H9 (cell line): ENCODE data around the gene NCKAP5. TPM values are rescaled to one million over a fixed set of nuclear protein-coding genes. Genes with fewer than 3 reads are reported as not detected.

ENCODE experiments used
- DNase-seq: peaks from one replicate; pipeline ENCODE4 v3.0.0-alpha.2; 2017
- H2AFZ ChIP-seq: one replicate; pipeline ENCODE4 v1.6.1; 2013; ENCODE audit warnings: mild to moderate bottlenecking, low read length, control low read depth, moderate library complexity
- H2AK5ac ChIP-seq: 2 replicates; pipeline ENCODE4 v1.6.1; 2013; ENCODE audit warnings: low read length, control low read depth, mixed read lengths; ENCODE audit not compliant: insufficient read length
- H2BK120ac ChIP-seq: one replicate; pipeline ENCODE4 v1.6.1; 2013; ENCODE audit warnings: low read depth, mild to moderate bottlenecking, low read length, control low read depth, inconsistent platforms; ENCODE audit not compliant: poor library complexity, severe bottlenecking
- H2BK12ac ChIP-seq: 2 replicates; pipeline ENCODE4 v1.6.1; 2013; ENCODE audit warnings: low read length, control low read depth, mixed read lengths, low read depth; ENCODE audit not compliant: insufficient read length
- H2BK15ac ChIP-seq: 2 replicates; pipeline ENCODE4 v1.6.1; 2013; ENCODE audit warnings: low read depth, low read length, control low read depth
- H2BK20ac ChIP-seq: one replicate; pipeline ENCODE4 v1.6.1; 2013; ENCODE audit warnings: low read depth, mild to moderate bottlenecking, low read length, control low read depth, inconsistent platforms; ENCODE audit not compliant: poor library complexity, severe bottlenecking
- H2BK5ac ChIP-seq: 2 replicates; pipeline ENCODE4 v1.6.1; 2013; ENCODE audit warnings: low read length, control low read depth, mixed read lengths; ENCODE audit not compliant: insufficient read length
- H3K14ac ChIP-seq: 2 replicates; pipeline ENCODE4 v1.6.1; 2013; ENCODE audit warnings: low read length, control low read depth; ENCODE audit not compliant: insufficient read depth
- H3K18ac ChIP-seq: 2 replicates; pipeline ENCODE4 v1.6.1; 2013; ENCODE audit warnings: low read depth, mild to moderate bottlenecking, mixed read lengths, low read length, control low read depth; ENCODE audit not compliant: insufficient read length
- H3K23ac ChIP-seq: 2 replicates; pipeline ENCODE4 v1.6.1; 2013; ENCODE audit warnings: low read length, control low read depth, mixed read lengths, low read depth; ENCODE audit not compliant: insufficient read length
- H3K23me2 ChIP-seq: 2 replicates; pipeline ENCODE4 v1.6.1; 2013; ENCODE audit warnings: low read depth, mild to moderate bottlenecking, mixed read lengths, low read length, control low read depth; ENCODE audit not compliant: insufficient read length, poor library complexity, severe bottlenecking
- H3K27ac ChIP-seq: 2 replicates; pipeline ENCODE4 v1.5.1; 2013; ENCODE audit warnings: low read length, control low read depth, mixed read lengths, low read depth; ENCODE audit not compliant: insufficient read length
- H3K27me3 ChIP-seq: 2 replicates; pipeline ENCODE4 v1.6.1; 2013; ENCODE audit warnings: low read length, control low read depth, inconsistent platforms; ENCODE audit not compliant: insufficient read depth
- H3K4ac ChIP-seq: 2 replicates; pipeline ENCODE4 v1.6.1; 2013; ENCODE audit warnings: low read depth, mild to moderate bottlenecking, control low read depth, inconsistent platforms, low read length, moderate library complexity
- H3K4me1 ChIP-seq: 2 replicates; pipeline ENCODE4 v1.6.1; 2013; ENCODE audit warnings: low read length, control low read depth, inconsistent platforms; ENCODE audit not compliant: insufficient read depth
- H3K4me2 ChIP-seq: 2 replicates; pipeline ENCODE4 v1.6.1; 2013; ENCODE audit warnings: low read length, control low read depth, mixed read lengths; ENCODE audit not compliant: insufficient read length, insufficient read depth
- H3K56ac ChIP-seq: 2 replicates; pipeline ENCODE4 v1.6.1; 2013; ENCODE audit warnings: low read depth, mild to moderate bottlenecking, mixed read lengths, low read length, control low read depth; ENCODE audit not compliant: insufficient read length
- H3K79me1 ChIP-seq: 2 replicates; pipeline ENCODE4 v1.6.1; 2013; ENCODE audit warnings: low read depth, mild to moderate bottlenecking, moderate library complexity, low read length, control low read depth, inconsistent platforms; ENCODE audit not compliant: insufficient read depth, poor library complexity, severe bottlenecking
- H3K79me2 ChIP-seq: 2 replicates; pipeline ENCODE4 v1.6.1; 2013; ENCODE audit warnings: low read length, control low read depth, inconsistent platforms; ENCODE audit not compliant: insufficient read depth
- H3K9ac ChIP-seq: 2 replicates; pipeline ENCODE4 v1.6.1; 2013; ENCODE audit warnings: low read length, control low read depth, mixed read lengths; ENCODE audit not compliant: insufficient read length; ENCODE audit errors: extremely low read depth
- H3K9me3 ChIP-seq: one replicate; pipeline ENCODE4 v1.6.1; 2013; ENCODE audit warnings: low read depth, low read length, inconsistent platforms; ENCODE audit not compliant: control insufficient read depth
- H3T11ph ChIP-seq: one replicate; pipeline ENCODE4 v1.6.1; 2013; ENCODE audit warnings: mild to moderate bottlenecking, low read length, control low read depth, inconsistent platforms
- H4K20me1 ChIP-seq: one replicate; pipeline ENCODE4 v1.6.1; 2013; ENCODE audit not compliant: control insufficient read depth, insufficient read length, insufficient read depth
- H4K5ac ChIP-seq: 2 replicates; pipeline ENCODE4 v1.6.1; 2013; ENCODE audit warnings: low read depth, mild to moderate bottlenecking, mixed read lengths, low read length, control low read depth; ENCODE audit not compliant: insufficient read length
- H4K8ac ChIP-seq: replicated peaks from 2 replicates; pipeline ENCODE4 v1.6.1; 2013; ENCODE audit warnings: low read length, control low read depth, mixed read lengths, low read depth; ENCODE audit not compliant: insufficient read length
- H4K91ac ChIP-seq: 2 replicates; pipeline ENCODE4 v1.6.1; 2013; ENCODE audit warnings: low read depth, mild to moderate bottlenecking, moderate library complexity, mixed read lengths, low read length, control low read depth; ENCODE audit not compliant: insufficient read length
- H3K27ac Mint-ChIP-seq, 3 experiments: 2 replicates in 2 of 3; 3 replicates in 1 of 3; pipeline ENCODE4 v1.8.0; 2020 to 2021; ENCODE audit warnings: mixed read lengths in 3 of 3, mild to moderate bottlenecking in 1 of 3, moderate library complexity in 1 of 3
- H3K27me3 Mint-ChIP-seq: 2 replicates; pipeline ENCODE4 v1.8.0; 2021; ENCODE audit warnings: low read depth, mild to moderate bottlenecking, moderate library complexity, mixed read lengths
- H3K36me3 Mint-ChIP-seq, 3 experiments: 2 replicates in 2 of 3; 3 replicates in 1 of 3; pipeline ENCODE4 v1.8.0; 2020 to 2021; ENCODE audit warnings: low read depth in 3 of 3, mixed read lengths in 3 of 3; ENCODE audit not compliant: insufficient read depth in 1 of 3
- H3K4me1 Mint-ChIP-seq, 2 experiments: 2 replicates each; pipeline ENCODE4 v1.8.0; 2020; ENCODE audit warnings: mixed read lengths in 2 of 2
- H3K4me3 Mint-ChIP-seq, 2 experiments: 2 replicates in 1 of 2; 3 replicates in 1 of 2; pipeline ENCODE4 v1.8.0; 2020 to 2021; ENCODE audit warnings: mild to moderate bottlenecking in 2 of 2, mixed read lengths in 2 of 2, moderate library complexity in 1 of 2
- H3K9me3 Mint-ChIP-seq, 2 experiments: 2 replicates in 1 of 2; 3 replicates in 1 of 2; pipeline ENCODE4 v1.8.0; 2020; ENCODE audit warnings: mild to moderate bottlenecking in 2 of 2, mixed read lengths in 2 of 2, moderate library complexity in 1 of 2
- WGBS: extraction: QIAGEN DNeasy Blood & Tissue Kit; methylation state at CpG from one replicate; pipeline ENCODE4 v1.1.7; 2013; ENCODE audit warnings: missing lambda C conversion rate, low lambda C conversion rate, mixed read lengths; ENCODE audit not compliant: insufficient read length; ENCODE audit errors: extremely low coverage; 5-methylcytosine and 5-hydroxymethylcytosine counted together
- total RNA-seq: library from RNA; stranded (reverse); gene quantifications from 2 replicates; pipeline ENCODE4 v1.2.1, GENCODE V29; 2021
- TF ChIP-seq, protein P1 (sequence below): fragments of 200-600 bp; sonication (generic); conservative IDR thresholded peaks from 3 replicates; pipeline ENCODE4 v1.8.0; 2021; ENCODE audit warnings: antibody characterized with exemption, mild to moderate bottlenecking

NCKAP5 gene
- total RNA-seq, 1 experiment from 2014 or later: 0.26 TPM

DNA sequence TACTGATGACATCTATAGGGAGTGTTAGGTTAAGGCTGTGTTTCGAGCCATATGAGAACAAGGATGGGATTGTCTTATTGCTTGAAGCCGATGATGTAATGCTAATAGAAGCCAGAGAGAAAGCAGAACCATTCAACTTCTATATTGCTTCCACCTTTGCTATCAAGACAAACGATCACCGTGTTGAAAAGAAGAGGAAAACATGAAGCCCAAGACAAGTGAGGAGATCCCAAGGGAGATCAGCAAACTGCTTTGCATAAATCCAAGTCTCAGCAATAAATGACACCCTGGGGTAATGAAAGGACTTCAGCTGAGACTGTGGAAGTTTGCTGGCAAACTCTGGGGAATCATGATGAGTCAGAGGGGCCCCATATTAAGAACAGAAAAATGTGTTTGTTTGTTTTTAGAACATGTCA is 206.2 kb downstream of the NCKAP5 start:
- no peaks in the 10 kb centered on the region for H3K9me3 Mint-ChIP-seq
- Histone ChIP-seq H3K18ac (no peak overlapping the region), H2BK20ac (no peak overlapping the region), H3K56ac (no peak overlapping the region), H3K14ac (no peak overlapping the region), H3K4ac (no peak overlapping the region), H3K9ac (no peak overlapping the region), H4K8ac (no peak overlapping the region), H4K5ac (no peak overlapping the region), H2BK15ac (no peak overlapping the region), H2BK5ac (no peak overlapping the region), H3K4me1 (no peaks in the 10 kb centered on the region), H3K27me3 (no peaks in the 10 kb centered on the region), H3K27ac (no peak overlapping the region), H3K4me2 (no peak overlapping the region), H2AFZ (no peak overlapping the region), H3K23ac (no peak overlapping the region), H3K23me2 (no peaks in the 10 kb centered on the region), H3K9me3 (no peaks in the 10 kb centered on the region), H4K20me1 (no peaks in the 10 kb centered on the region), H4K91ac (no peak overlapping the region), H3K79me2 (no peaks in the 10 kb centered on the region), H2BK120ac (no peak overlapping the region), H2BK12ac (no peak overlapping the region), H3K79me1 (no peaks in the 10 kb centered on the region), H3T11ph (no peak overlapping the region), H2AK5ac (no peak overlapping the region)
- H3K4me3 Mint-ChIP-seq: no peak overlapping the region
- DNase-seq: no peak
- H3K27ac Mint-ChIP-seq: no peak overlapping the region
- TF ChIP-seq, protein P1, sequence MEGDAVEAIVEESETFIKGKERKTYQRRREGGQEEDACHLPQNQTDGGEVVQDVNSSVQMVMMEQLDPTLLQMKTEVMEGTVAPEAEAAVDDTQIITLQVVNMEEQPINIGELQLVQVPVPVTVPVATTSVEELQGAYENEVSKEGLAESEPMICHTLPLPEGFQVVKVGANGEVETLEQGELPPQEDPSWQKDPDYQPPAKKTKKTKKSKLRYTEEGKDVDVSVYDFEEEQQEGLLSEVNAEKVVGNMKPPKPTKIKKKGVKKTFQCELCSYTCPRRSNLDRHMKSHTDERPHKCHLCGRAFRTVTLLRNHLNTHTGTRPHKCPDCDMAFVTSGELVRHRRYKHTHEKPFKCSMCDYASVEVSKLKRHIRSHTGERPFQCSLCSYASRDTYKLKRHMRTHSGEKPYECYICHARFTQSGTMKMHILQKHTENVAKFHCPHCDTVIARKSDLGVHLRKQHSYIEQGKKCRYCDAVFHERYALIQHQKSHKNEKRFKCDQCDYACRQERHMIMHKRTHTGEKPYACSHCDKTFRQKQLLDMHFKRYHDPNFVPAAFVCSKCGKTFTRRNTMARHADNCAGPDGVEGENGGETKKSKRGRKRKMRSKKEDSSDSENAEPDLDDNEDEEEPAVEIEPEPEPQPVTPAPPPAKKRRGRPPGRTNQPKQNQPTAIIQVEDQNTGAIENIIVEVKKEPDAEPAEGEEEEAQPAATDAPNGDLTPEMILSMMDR: no peak
- H3K27me3 Mint-ChIP-seq: no peaks in the 10 kb centered on the region
- H3K4me1 Mint-ChIP-seq: peaks cover 8 to 13% of the 10 kb centered on the region in 2 experiments
- no CpG with 5 or more reads among the region's 4 CpGs for WGBS
- H3K36me3 Mint-ChIP-seq: no peaks in the 10 kb centered on the region
